SK-N-DZ (cell line): ENCODE results near the gene MLLT1.

Experiments used
- DNase-seq: peaks from one replicate; pipeline ENCODE4 v3.0.0-alpha.2; 2015; ENCODE audit warnings: low spot score

MLLT1 gene

GRCh38 chr19:6275170-6275744 is 4.5 kb downstream of the MLLT1 start:
- no peak for DNase-seq

GRCh38 chr19:6274756-6275155 is 5.0 kb downstream of the MLLT1 start:
- DNase-seq: no peak

DNA sequence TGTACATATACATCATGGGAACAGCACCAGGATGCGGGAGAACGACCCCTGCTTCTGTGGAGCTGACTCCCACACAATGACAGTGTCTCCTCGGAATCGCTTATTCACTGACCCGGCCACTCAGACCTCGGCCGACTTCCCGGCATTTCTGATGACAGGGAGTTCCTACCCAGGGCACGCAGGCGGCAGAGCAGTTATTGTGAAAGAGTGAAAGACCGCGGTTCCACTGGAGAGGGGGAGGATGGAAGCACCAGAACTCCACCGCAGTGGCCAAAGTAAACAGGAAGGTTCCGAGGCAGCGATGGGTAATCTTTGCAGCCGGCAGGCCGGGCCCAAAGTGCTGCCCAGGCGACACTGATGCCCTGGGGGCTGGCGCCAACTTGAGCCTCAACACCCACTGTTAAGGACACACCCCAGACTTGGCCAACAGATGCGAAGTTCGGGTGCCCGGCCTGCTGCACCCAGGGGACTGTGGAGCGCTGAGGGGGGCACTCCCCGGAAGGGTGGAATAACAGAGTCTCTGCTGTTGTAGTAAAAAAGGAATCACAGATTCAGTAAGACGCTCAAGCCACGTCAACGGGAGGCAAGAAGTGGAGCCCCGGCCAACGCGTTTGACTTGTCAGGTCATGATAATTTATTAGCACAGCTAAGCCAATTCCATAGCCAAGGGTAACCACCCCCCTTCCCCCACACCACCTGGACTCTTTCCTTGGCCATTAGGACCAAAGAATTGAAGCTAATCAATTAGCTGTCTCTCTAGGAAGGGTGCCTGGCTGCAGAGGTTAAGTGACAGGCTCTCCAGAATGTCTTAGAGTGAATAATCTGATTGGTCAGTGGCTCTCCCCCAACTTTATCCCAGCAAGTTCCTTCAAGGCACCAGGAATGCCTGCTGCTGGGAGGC is 5.8 kb downstream of the MLLT1 start:
- DNase-seq: peak; percentile 21

DNA sequence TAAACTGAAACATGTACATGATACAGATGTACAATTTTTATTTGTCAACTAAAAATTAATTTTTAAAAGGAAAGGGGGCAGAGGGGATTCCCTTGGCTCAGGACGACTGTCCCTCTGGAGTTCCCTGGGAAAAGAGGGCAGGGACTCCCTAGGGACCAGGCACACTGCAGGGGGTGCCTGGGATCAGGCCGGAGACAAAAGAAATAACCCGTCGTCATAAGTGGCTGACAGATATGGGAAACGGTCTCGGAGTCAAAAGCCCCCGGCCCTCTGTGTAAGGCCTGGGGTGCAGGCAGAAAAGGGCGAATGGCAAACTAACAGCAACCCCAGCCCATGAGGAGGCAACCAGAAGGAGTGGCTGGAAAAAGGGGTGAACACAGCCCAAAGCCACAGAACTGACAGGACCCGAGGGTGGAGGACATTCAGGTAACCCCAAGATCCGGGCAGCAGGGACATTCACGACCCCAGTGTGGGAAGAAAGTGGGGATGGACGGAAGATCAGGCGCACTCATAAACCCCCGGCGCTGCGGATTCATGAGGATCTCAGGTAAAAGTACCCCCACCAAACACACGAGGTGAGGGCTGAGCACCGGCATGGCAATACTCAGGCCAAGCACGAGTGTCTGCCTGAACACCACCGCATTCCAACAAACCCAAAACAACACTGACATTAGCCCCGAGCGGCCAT is 6.7 kb downstream of the MLLT1 start:
- DNase-seq: no peak

DNA sequence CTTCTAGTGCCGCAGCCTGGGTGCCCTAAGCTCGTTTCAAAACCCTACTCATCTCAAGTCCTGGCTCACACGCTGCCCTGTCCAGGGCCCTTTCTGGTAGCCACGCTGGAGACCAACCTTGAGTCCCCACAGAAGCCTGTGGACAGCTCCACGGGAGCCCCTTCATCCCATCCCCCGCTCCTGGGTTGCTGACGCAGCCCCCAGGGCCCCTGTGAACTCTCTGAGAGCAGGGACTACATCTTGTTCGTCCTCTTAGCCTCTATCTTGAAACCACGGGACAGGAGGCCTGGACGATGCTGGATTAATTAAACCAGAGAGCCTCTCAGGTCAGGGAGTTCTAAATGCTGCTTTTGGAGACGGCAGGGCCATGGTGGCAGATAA is 7.4 kb downstream of the MLLT1 start:
- DNase-seq: peak; percentile 43

- peak; percentile 66 for DNase-seq
Observed at GRCh38 chr19:6271721-6272410, 7.9 kb downstream of the MLLT1 start.

DNA sequence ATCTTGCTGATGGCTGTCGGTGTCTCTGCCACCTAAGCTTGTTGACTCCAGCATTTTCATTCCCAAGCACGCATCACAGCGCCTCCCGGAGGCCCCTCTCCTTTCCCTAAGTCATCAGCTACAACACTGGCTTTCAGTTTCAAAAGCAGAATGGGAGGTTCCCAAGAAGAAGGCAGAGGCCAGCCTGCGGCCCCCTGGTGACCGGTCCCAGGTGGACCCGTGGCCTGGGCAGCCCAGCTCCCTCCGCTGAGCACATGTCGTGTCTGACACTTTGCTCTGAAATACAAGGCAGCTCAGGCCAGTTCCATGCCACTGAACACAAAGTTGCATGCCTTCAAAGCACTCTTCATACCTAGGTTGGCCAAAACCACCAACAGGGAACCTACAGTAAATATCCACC is 8.5 kb downstream of the MLLT1 start:
- DNase-seq: no peak

- no peak for DNase-seq
Observed at GRCh38 chr19:6270822-6271221, 9.0 kb downstream of the MLLT1 start.

DNA sequence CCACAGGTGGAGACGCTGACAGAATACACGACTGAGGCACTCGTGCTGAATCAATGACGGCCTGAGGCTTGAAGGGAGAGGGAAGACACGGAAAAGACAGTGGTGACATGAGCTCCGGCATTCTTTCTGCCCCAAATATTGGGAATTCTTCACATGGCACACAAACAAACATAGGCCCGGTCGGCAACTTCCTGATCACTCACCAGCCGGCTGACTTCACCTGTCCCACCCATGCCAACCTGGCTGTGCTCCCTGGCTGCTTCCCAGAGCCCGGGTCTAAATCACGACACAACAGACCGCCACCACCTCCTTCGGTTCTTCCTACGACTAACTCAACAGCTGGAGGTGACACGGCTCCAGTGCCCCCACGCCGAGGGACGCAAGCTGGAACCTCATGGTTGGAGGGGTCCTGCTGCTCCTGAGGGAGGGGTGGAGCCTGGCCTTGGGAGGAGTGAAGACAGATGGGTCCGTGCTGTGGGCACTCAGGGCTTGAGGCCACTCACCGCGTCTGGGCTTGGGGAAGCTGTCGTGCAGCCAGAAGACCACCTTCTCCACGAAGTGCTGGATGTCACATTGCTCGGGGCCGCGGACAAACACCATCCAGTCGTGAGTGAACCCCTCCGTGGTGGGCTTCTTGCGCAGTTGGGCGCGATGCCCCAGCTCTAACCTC is 9.6 kb downstream of the MLLT1 start:
- no peak for DNase-seq

DNA sequence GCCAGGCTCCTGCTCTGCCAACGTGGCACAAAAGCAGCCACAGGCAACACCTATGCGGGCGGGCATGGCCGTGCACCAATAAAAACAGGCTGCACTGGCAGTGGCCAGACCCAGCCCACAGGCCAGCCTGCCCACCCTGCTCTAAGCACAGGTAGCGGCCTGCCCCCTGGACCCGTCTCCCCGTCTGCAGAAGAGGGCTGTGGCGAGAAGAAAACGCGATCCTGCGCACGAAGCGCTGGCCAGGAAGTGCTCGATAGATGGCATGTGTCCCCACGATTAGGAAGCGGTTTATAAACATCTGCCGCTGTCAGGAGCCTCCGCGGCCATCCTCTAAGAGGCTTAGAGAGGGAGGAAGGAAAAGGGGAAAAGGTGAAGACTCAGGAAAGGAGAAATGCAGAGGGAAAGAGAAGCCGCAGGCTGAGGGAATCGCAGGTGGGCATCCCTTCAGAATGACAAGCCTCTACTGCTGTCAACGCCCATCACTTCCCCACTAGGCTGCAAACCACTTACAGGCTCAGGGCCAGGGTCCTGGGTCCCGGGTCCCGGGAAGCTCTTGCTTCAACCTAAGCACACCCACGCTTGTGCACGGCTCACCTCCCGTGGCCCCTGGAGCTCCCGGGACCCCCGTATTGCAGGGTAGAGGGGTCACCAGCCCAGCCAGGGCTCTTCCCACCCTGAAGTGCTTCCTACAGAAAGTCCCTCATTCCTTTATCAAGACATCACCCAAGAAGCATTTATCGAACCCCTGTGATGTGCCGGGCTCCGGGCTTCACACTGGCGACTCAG is 10.5 kb downstream of the MLLT1 start:
- no peak for DNase-seq

GRCh38 chr19:6268382-6268771 is 11.4 kb downstream of the MLLT1 start:
- DNase-seq: no peak

- DNase-seq: no peak
Observed at GRCh38 chr19:6267552-6268381, 12.0 kb downstream of the MLLT1 start.

GRCh38 chr19:6264803-6265202 is 15.0 kb downstream of the MLLT1 start:
- no peak for DNase-seq

DNA sequence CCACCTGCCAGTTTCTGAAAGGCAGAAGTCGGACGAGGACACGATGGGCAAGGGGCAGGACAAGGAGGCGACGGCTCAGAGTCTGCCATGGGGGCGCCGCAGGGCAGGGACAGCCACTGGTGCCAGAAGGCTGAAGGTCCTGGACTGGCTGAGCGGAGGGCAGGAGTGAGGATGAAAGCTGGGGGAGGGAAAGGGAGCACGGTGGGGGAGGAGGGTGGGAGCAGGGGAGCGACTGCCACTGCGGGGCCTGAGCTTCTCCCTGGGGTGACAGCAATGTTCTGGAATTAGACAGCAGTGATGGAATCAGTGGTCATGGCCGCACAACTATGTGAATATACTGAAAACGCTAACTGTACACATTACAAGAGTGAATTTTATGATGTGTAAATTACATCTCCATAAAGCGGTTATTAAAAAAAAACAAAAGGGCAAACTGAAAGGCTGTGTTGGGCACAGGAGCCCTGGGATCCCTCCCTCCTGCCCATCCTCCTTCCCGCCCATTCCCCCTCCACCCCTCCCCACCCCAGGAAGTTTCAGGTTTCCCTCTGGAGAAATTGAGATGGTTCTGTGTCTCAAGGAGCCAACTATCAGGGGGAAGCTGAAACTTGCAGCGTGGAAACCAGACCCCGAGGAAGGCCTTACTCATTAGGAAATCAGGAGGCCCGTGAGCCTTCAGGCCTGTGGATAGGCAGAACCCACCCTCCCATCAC is 15.9 kb downstream of the MLLT1 start:
- no peak for DNase-seq

DNA sequence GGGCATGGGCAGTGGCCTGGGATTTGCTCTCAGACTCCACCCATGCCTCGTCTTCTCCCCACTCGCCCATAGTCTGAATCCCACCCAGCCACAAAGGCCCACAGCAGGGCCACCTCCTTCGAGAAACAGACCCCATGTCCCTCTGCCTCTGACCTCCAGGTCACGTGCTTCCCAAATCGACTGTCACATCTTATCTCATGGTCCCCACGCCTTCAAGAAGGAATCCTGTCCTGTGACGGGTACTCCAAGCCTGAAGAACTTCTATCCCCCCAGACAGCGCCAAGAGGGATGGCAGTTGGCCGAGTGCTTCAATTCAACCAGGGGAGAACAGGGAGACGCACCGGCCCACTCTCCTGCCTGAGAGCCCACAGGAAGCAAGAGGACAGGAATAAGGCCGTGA is 16.5 kb downstream of the MLLT1 start:
- no peak for DNase-seq

DNA sequence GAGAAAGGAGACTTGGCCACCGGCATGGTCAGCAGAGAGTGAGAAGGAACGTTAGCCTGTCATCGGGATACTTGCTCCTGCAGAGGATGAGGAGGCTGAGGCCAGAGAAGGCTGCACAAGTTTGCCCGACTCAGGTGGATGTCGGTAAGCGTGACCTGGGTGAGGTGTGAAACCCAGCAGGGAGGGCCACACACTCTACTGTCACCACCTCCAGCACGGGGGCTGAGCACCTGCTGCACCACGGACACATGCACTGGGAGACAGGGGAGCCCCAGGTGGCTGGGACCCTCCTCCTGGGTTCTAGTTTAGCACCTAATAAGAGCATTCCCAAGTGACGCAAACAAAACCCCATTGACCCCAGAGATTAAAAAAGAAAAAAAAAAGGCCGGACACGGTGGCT is 17.3 kb downstream of the MLLT1 start:
- DNase-seq: no peak

DNA sequence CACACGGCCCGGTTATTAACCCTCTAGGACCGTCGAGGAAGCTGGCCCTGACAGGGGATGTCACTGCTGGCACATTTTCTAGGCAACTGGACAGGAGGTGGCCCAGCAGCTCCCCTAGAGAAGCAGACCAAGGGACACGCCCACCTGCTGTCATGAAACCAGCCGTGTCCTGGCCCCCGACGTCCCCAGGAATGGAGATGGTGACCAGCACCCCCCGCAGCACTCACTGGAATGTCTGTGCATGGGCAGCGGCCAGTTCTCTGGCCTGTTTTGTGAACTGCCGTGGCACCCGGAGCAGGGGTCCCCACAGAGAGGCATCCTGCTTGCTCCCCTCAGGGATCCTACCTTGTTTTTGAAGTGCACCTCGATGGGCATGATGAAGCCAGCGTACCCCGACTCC is 17.9 kb downstream of the MLLT1 start:
- DNase-seq: no peak

- no peak for DNase-seq
Observed at GRCh38 chr19:6260912-6261650, 18.7 kb downstream of the MLLT1 start.

DNA sequence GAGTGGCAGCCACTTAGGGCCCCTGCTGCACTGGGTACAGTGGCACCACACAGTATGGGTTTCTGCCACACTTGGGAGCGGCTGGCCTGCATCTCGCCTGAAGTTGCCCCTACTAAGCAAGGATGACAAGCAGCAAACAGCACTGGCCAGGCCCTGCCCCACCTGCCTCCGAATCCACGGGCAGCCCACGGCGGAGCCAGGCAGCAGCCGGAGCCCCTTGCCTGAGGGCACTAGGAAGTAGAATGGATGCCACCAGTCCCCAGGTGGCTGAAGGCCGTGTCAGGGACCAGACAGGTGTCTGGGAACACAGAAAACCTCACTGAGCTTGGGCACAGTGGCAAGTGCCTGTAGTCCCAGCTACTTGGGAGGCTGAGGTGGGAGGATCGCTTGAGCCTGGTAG is 19.4 kb downstream of the MLLT1 start:
- DNase-seq: no peak
